Activated gamma-delta T cell (primary cell): ENCODE measurements around the gene CARS1.

Experiments used
- DNase-seq: peaks from one replicate; lab custom pipeline; 2025; lab: John Stamatoyannopoulos, UW

Gene CARS1

GRCh38 chr11:3009481-3009880 lies 47.7 kb downstream of the CARS1 start:
- no peak for DNase-seq

GRCh38 chr11:3008746-3009336 lies 48.4 kb downstream of the CARS1 start:
- no peak for DNase-seq

- no peak for DNase-seq
Measured at GRCh38 chr11:3007404-3008010, 49.7 kb downstream of the CARS1 start.

- no peak for DNase-seq
Measured at GRCh38 chr11:3006505-3007260, 50.5 kb downstream of the CARS1 start.

GRCh38 chr11:3004481-3004880 lies 52.7 kb downstream of the CARS1 start:
- DNase-seq = no peak

- DNase-seq = no peak
Measured at GRCh38 chr11:3003396-3004231, 53.6 kb downstream of the CARS1 start.

- DNase-seq = no peak
Measured at GRCh38 chr11:3002871-3003270, 54.4 kb downstream of the CARS1 start.

- DNase-seq = no peak
Measured at GRCh38 chr11:3002351-3002861, 54.8 kb downstream of the CARS1 start.

- DNase-seq = no peak
Measured at GRCh38 chr11:3001496-3001895, 55.7 kb downstream of the CARS1 start.

GRCh38 chr11:3000032-3000961 lies 56.9 kb downstream of the CARS1 start:
- DNase-seq = no peak

- no peak for DNase-seq
Measured at GRCh38 chr11:2999464-2999998, 57.7 kb downstream of the CARS1 start.

- DNase-seq = no peak
Measured at GRCh38 chr11:2998073-2998850, 59.0 kb downstream of the CARS1 start.

GRCh38 chr11:2997406-2997805 lies 59.8 kb downstream of the CARS1 start:
- no peak for DNase-seq

GRCh38 chr11:2996976-2997375 lies 60.2 kb downstream of the CARS1 start:
- no peak for DNase-seq

GRCh38 chr11:2995893-2996554 lies 61.2 kb downstream of the CARS1 start:
- no peak for DNase-seq

- DNase-seq = no peak
Measured at GRCh38 chr11:2995031-2995561, 62.1 kb downstream of the CARS1 start.

GRCh38 chr11:2994336-2994730 lies 62.9 kb downstream of the CARS1 start:
- no peak for DNase-seq

GRCh38 chr11:2992997-2993325 lies 64.3 kb downstream of the CARS1 start:
- DNase-seq = no peak
